ENCODE results near the gene CRIM1. TPM values are rescaled to one million over a fixed set of nuclear protein-coding genes. Genes with fewer than 3 reads are reported as not detected.
A peak's percentile ranks its signal among the peaks of the same experiment; 100 is the strongest.

CRIM1 gene
- total RNA-seq, 1 donor, result 100 TPM

- H3K4me3 ChIP-seq (ENCODE audit: low read depth, low read length), result no peak overlapping the region
- no peak for DNase-seq (ENCODE audit: low read depth)
- no peak for TF ChIP-seq CTCF (IDR thresholded peaks at IDR 0.05; ENCODE audit: insufficient read depth, low read length)
Observed at GRCh38 chr2:36408198-36408703, 52.7 kb downstream of the CRIM1 start.

GRCh38 chr2:36409335-36409734, 53.8 kb downstream of the CRIM1 start:
- TF ChIP-seq CTCF (IDR thresholded peaks at IDR 0.05; ENCODE audit: insufficient read depth, low read length), result no peak
- H3K4me3 ChIP-seq (ENCODE audit: low read depth, low read length), result no peak overlapping the region
- DNase-seq (ENCODE audit: low read depth), result no peak

GRCh38 chr2:36409935-36410334, 54.4 kb downstream of the CRIM1 start:
- no peak for TF ChIP-seq CTCF (IDR thresholded peaks at IDR 0.05; ENCODE audit: insufficient read depth, low read length)
- no peak for DNase-seq (ENCODE audit: low read depth)

GRCh38 chr2:36410681-36411080, 55.1 kb downstream of the CRIM1 start:
- no peak for TF ChIP-seq CTCF (IDR thresholded peaks at IDR 0.05; ENCODE audit: insufficient read depth, low read length)
- no peak overlapping the region for H3K4me3 ChIP-seq (ENCODE audit: low read depth, low read length)
- no peak for DNase-seq (ENCODE audit: low read depth)

More at GRCh38 chr2:36409935-36410334, 54.4 kb downstream of the CRIM1 start:
- no peak overlapping the region for H3K4me3 ChIP-seq (ENCODE audit: low read depth, low read length)

- no peak for TF ChIP-seq CTCF (IDR thresholded peaks at IDR 0.05; ENCODE audit: insufficient read depth, low read length)
- H3K4me3 ChIP-seq (ENCODE audit: low read depth, low read length), result no peak overlapping the region
- no peak for DNase-seq (ENCODE audit: low read depth)
Observed at GRCh38 chr2:36411962-36412444, 56.4 kb downstream of the CRIM1 start.

GRCh38 chr2:36413218-36413617, 57.6 kb downstream of the CRIM1 start:
- H3K4me3 ChIP-seq (ENCODE audit: low read depth, low read length), result no peak overlapping the region
- TF ChIP-seq CTCF (IDR thresholded peaks at IDR 0.05; ENCODE audit: insufficient read depth, low read length), result no peak
- DNase-seq (ENCODE audit: low read depth), result peak; percentile 37

GRCh38 chr2:36414307-36414706, 58.7 kb downstream of the CRIM1 start:
- no peak for TF ChIP-seq CTCF (IDR thresholded peaks at IDR 0.05; ENCODE audit: insufficient read depth, low read length)
- no peak for DNase-seq (ENCODE audit: low read depth)
- H3K4me3 ChIP-seq (ENCODE audit: low read depth, low read length), result no peak overlapping the region

Measured in fibroblast of the aortic adventitia (primary cell).